Fibroblast of pulmonary artery (primary cell): Measurements from ENCODE around the gene ANKRD22.

Experiments
- DNase-seq: peaks from one replicate; pipeline ENCODE4 v3.0.0-alpha.2; 2010; ENCODE audit warnings: low read depth
- H3K4me3 ChIP-seq: replicated peaks from 2 replicates; pipeline ENCODE4 v1.5.1; 2011; ENCODE audit warnings: low read depth, mild to moderate bottlenecking, control low read depth, low read length, moderate library complexity
- TF ChIP-seq, protein P1 (sequence below): IDR thresholded peaks from 2 replicates; pipeline ENCODE4 v1.5.1; 2011; ENCODE audit warnings: mild to moderate bottlenecking, control low read depth, low read length, inconsistent platforms; ENCODE audit errors: missing control alignments

Gene ANKRD22

DNA sequence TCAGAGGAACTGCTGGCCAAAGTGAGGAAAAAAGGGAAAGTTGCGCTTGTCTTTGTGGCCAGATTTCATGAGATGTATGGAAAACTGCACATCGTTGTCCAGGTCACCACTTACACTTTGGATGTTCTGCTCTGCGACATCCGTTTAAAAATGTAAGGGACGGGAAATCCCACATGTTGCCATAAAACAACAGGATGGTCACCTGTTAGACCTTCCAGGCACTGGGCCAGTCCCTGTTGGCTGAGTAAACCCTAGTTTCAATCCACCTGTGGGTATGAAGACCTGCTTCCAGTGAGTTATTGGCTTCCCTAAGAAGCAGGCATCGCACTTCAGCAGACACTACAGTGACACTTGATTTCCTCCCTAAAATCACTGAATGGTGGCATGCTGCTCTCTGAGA lies 25.7 kb upstream of the ANKRD22 start:
- no peak for DNase-seq
- no peak overlapping the region for H3K4me3 ChIP-seq
- TF ChIP-seq, protein P1, sequence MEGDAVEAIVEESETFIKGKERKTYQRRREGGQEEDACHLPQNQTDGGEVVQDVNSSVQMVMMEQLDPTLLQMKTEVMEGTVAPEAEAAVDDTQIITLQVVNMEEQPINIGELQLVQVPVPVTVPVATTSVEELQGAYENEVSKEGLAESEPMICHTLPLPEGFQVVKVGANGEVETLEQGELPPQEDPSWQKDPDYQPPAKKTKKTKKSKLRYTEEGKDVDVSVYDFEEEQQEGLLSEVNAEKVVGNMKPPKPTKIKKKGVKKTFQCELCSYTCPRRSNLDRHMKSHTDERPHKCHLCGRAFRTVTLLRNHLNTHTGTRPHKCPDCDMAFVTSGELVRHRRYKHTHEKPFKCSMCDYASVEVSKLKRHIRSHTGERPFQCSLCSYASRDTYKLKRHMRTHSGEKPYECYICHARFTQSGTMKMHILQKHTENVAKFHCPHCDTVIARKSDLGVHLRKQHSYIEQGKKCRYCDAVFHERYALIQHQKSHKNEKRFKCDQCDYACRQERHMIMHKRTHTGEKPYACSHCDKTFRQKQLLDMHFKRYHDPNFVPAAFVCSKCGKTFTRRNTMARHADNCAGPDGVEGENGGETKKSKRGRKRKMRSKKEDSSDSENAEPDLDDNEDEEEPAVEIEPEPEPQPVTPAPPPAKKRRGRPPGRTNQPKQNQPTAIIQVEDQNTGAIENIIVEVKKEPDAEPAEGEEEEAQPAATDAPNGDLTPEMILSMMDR: no peak

DNA sequence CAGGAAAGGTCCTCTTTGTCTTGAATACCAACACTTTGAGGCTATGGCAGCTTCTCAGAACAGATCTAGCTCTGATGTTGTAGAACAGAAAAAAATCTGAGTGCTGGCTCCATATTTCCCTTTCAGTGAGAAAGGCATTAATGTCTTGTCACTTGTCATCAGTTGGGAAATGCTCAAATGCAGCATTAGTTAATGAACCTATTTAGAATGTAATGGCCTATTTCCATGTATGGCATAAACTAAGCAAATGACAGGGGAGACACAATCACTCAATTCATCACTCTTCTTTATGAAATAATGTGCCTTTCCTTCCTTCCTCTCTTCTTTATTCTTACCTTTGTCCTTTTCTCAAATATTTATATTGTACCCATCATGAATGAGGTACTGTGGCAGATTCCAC lies 23.4 kb upstream of the ANKRD22 start:
- no peak overlapping the region for H3K4me3 ChIP-seq
- DNase-seq: no peak
- TF ChIP-seq, protein P1: no peak

DNA sequence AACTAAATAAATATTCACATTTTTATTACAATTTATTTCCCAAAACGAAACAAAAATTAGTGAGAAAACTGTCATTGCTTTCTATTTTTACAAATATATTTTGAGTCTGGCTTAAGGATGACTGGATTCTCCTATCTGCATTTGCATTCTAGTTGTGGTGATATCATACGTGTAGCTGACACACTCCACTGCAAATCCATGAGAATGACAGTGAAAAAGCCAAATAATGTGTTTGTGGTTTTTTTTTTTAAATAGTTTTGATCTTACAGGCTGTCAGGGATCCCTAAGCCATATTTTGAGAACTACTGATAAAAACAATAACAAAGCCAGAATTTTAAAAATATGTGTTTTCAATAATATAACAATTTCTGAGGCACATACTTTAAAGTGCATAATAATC lies 22.6 kb upstream of the ANKRD22 start:
- TF ChIP-seq, protein P1: no peak
- H3K4me3 ChIP-seq: no peak overlapping the region
- DNase-seq: no peak

DNA sequence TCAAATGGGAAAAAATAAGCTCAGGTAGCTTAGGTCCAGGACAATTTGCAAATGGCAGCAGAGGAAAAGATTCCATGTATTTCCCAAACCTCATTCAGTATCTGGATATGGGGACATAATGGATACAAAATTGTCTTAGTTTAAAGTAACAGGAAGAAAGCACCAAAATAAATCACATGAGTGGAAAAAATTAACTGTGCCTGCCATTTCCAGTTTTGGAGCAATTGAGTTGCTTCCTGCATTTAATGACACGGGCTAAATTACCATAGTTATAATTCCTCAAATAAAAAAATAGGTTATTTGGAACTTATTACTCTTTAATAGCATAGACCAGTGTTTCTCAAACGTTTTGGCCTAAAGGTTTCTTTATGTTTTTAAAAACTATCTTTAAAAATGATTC lies 22.1 kb upstream of the ANKRD22 start:
- TF ChIP-seq, protein P1: no peak
- DNase-seq: no peak
- H3K4me3 ChIP-seq: no peak overlapping the region

DNA sequence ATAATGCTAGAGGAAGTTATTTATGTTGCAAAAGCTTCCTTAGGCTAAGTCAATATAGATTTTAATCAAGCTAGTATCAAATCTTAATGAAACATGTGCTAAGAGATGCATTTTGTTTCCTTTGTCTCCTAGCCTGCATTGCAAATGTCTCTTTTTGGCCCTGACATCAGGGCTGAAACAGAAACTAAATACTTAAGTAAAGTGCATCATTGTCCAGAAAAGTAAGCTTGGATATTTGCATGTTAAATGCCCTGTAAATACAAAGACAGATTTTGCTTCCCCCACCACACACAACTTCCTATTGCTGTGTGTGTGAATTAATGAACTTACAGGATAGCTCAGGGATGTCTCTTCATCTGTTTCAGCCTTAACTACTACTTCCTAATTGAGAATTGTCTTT lies 18.4 kb upstream of the ANKRD22 start:
- TF ChIP-seq, protein P1: no peak
- no peak overlapping the region for H3K4me3 ChIP-seq
- no peak for DNase-seq

DNA sequence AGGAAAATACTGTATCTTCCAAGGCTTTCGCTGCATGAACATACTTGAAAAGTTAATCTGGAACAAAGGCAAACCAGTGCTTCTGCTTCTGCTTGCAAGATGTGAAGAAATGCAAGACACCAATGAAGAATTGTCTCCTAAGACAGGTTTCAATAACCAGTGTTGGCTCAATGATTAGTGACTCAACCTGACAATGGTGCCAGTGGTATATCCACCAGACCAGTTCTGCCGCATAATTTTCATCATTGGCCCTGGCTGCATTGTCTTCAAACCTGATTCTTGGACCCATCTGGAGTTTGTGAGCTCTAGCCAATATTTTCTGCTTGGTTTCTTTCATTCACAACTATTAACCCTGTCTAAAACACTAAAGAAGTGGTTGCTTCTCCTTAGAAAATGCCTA lies 14.8 kb upstream of the ANKRD22 start:
- DNase-seq: no peak
- TF ChIP-seq, protein P1: no peak

DNA sequence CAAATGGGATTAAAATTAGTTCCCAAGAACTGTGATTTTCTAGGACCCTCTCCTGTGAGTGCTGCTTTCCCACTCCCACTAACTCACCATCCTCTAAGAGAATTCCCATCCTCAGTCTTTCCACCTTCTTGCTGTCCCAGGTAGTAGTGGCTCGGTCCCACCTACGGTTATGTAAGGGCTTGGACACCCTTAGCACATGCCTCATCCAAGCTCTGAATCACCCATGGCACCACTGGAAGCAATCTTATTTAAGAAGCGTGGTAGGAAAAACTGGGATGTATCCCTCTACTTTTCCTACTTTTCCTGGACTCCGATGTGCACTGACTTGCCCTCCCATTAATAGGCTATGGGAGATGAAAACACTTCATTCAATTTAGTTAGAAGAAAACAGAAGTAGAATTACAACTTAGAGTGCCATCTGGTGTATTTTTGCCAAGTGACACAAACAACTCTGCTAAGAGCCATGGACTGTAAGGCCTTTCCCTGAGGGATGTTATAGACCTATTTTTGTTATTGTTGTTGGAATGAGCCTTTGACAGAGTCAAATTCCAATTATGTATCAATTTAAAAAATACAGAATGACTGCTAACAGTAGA lies 13.7 kb upstream of the ANKRD22 start:
- DNase-seq: peak; percentile 45
- TF ChIP-seq, protein P1: peak; percentile 20
- no peak overlapping the region for H3K4me3 ChIP-seq

More for the DNA sequence above, 14.8 kb upstream of the ANKRD22 start:
- H3K4me3 ChIP-seq: no peak overlapping the region
